ENCODE measurements around the gene ANLN.
A peak's percentile ranks its signal among the peaks of the same experiment; 100 is the strongest.
"Not testable (repeated sequence)": the region's sequence is repeated elsewhere in the genome, so short reads cannot be mapped to it uniquely, and the experiment has no call there.

Gene ANLN

GRCh38 chr7:36366005-36366717 is 23.5 kb upstream of the ANLN start:
- no peak for TF ChIP-seq CTCF (IDR thresholded peaks at IDR 0.05; ENCODE audit: low read depth, low read length)
- peak overlapping the region; percentile 68 for H3K4me3 ChIP-seq (ENCODE audit: low read depth, low read length)

GRCh38 chr7:36366718-36367560 is 22.7 kb upstream of the ANLN start:
- peak; percentile 76 for TF ChIP-seq CTCF (IDR thresholded peaks at IDR 0.05; ENCODE audit: low read depth, low read length)
- peak overlapping the region; percentile 68 for H3K4me3 ChIP-seq (ENCODE audit: low read depth, low read length)

- no peak for TF ChIP-seq CTCF (IDR thresholded peaks at IDR 0.05; ENCODE audit: low read depth, low read length)
- peak overlapping the region; percentile 68 for H3K4me3 ChIP-seq (ENCODE audit: low read depth, low read length)
These were observed 22.0 kb upstream of the ANLN start for GRCh38 chr7:36367561-36368077.

DNA sequence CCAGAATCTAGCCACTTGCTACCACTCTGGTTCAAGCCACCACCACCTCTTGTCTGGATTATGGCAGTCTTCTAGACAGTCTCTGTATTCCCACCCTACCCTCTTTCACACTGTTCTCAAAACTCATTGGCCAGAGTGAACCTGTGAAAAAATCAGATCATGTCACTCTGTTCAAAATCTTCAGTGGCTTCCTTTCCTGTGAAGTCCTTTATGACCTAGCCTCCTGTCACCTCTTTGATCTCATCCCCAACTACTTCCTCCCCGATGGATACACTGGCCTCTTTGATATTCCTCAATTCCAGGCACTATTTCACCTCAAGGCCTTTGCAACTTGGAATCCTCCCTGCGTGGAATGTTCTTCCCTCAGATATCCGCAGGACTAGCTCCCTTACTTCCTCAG is 21.2 kb upstream of the ANLN start:
- no peak for TF ChIP-seq CTCF (IDR thresholded peaks at IDR 0.05; ENCODE audit: low read depth, low read length)
- H3K4me3 ChIP-seq (ENCODE audit: low read depth, low read length) = no peak overlapping the region

GRCh38 chr7:36369171-36369570 is 20.5 kb upstream of the ANLN start:
- TF ChIP-seq CTCF (IDR thresholded peaks at IDR 0.05; ENCODE audit: low read depth, low read length) = no peak
- H3K4me3 ChIP-seq (ENCODE audit: low read depth, low read length) = no peak overlapping the region

GRCh38 chr7:36370046-36370445 is 19.6 kb upstream of the ANLN start:
- H3K4me3 ChIP-seq (ENCODE audit: low read depth, low read length) = no peak overlapping the region
- no peak for TF ChIP-seq CTCF (IDR thresholded peaks at IDR 0.05; ENCODE audit: low read depth, low read length)

DNA sequence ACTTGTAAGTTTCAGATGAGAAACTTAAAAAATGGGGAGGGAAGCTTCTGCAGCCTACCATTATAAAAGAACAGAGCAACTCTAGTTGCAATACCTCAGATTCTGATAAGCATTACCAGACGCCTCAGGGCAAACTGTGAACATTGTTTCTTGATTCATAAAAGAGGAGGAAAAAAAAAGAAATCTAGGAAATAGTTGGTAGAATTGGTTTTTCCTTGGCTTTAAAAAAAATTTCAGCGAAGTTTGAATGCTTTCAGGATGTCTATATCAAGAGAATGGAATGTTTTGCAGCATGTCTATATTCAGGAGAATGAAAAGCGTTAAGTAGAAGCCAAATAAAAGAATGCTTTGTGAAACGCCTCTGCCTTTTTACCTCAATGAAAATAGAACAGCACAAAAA is 17.5 kb upstream of the ANLN start:
- no peak for TF ChIP-seq CTCF (IDR thresholded peaks at IDR 0.05; ENCODE audit: low read depth, low read length)

GRCh38 chr7:36378555-36378954 is 11.1 kb upstream of the ANLN start:
- not testable (repeated sequence) for H3K4me3 ChIP-seq (ENCODE audit: low read depth, low read length)

More for the DNA sequence above, 17.5 kb upstream of the ANLN start:
- no peak overlapping the region for H3K4me3 ChIP-seq (ENCODE audit: low read depth, low read length)
